Ishikawa (cell line): Measurements from ENCODE around the gene FOXN4.

Experiments used
- CREB1 ChIP-seq: IDR thresholded peaks from 2 replicates; pipeline ENCODE4 v1.6.1; 2012; ENCODE audit warnings: low read depth
- EP300 ChIP-seq: IDR thresholded peaks from 2 replicates; pipeline ENCODE4 v1.6.1; 2012; ENCODE audit warnings: borderline replicate concordance
- TEAD4 ChIP-seq: IDR thresholded peaks from 2 replicates; pipeline ENCODE4 v1.6.1; 2012
- TF ChIP-seq, protein P1 (sequence below): IDR thresholded peaks from 2 replicates; pipeline ENCODE4 v1.6.1; 2012

DNA sequence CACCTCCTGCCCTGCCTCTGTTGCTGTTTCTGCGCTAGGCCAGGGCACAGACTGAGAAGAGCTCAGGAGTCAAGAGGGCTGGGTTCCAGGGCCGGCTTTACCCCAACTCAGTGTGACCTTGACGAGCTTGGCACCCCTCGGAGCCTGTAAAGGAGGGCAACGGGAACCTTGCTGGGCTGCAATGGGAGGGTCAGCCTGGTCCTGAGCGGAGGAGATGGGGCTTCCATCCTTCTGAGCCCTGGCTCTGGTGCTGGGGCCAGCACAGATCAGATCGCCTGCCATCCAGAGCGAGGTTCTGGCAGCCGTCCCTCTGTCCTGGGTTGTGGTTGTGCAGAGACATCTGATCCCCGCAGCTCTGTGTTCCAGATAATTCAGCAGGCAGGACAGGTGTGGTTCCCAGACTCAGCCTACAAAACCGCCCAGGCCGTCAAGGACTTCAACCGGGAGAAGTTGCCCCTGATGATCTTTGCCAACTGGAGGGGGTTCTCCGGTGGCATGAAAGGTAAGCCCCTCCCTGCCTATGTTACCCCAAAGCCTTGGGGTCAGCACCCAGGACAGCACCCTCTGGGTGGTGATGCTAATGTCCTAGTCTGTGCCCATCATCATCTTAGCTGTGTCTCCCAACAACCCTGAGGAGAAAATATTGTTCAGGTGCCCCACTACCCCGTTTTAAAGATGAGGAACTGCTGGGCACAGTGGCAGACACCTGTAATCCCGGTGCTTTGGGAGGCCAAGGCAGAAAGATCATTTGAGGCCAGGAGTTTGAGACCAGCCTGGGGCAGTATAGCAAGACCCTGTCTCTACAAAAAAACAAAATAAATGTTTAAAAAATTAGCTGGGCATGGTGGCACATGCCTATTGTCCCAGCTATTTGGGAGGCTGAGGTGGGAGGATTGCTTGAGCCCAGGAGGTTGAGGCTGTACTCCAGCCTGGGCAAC lies 50.2 kb downstream of the FOXN4 start:
- no peak for TF ChIP-seq EP300
- TF ChIP-seq CREB1 = no peak
- TF ChIP-seq, protein P1, sequence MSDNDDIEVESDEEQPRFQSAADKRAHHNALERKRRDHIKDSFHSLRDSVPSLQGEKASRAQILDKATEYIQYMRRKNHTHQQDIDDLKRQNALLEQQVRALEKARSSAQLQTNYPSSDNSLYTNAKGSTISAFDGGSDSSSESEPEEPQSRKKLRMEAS = no peak
- TF ChIP-seq TEAD4 = no peak
